CD4-positive, alpha-beta T cell treated with Interferon gamma for 1 hour (primary cell): ENCODE measurements around the gene SCD5.

Experiments used
- DNase-seq: peaks from one replicate; pipeline ENCODE4 v3.0.0-alpha.2; 2020

The SCD5 gene

GRCh38 chr4:82584931-82585330, 213.7 kb downstream of the SCD5 start:
- DNase-seq = no peak

- no peak for DNase-seq
Observed at GRCh38 chr4:82583897-82584587, 214.6 kb downstream of the SCD5 start.

GRCh38 chr4:82579932-82580331, 218.7 kb downstream of the SCD5 start:
- DNase-seq = no peak
